Rectal smooth muscle tissue (tissue), 1 donor: Measurements from ENCODE around the gene DIP2B.
"Not testable (repeated sequence)": the region's sequence is repeated elsewhere in the genome, so short reads cannot be mapped to it uniquely, and the experiment has no call there.

Source experiments
- H3K27ac ChIP-seq: one replicate; pipeline ENCODE4 v1.7.0; 2013; ENCODE audit warnings: low read depth, low read length, inconsistent platforms
- H3K27me3 ChIP-seq: one replicate; pipeline ENCODE4 v1.7.0; 2013; ENCODE audit warnings: low read length; ENCODE audit not compliant: control insufficient read depth, insufficient read depth
- H3K36me3 ChIP-seq: one replicate; pipeline ENCODE4 v1.7.0; 2013; ENCODE audit warnings: low read length; ENCODE audit not compliant: control insufficient read depth, insufficient read depth
- H3K4me1 ChIP-seq: one replicate; pipeline ENCODE4 v1.7.0; 2013; ENCODE audit warnings: low read length; ENCODE audit not compliant: control insufficient read depth, insufficient read depth
- H3K4me3 ChIP-seq: one replicate; pipeline ENCODE4 v1.7.0; 2013; ENCODE audit warnings: low read length
- H3K9ac ChIP-seq: one replicate; pipeline ENCODE4 v1.7.0; 2013; ENCODE audit warnings: low read length

The DIP2B gene

DNA sequence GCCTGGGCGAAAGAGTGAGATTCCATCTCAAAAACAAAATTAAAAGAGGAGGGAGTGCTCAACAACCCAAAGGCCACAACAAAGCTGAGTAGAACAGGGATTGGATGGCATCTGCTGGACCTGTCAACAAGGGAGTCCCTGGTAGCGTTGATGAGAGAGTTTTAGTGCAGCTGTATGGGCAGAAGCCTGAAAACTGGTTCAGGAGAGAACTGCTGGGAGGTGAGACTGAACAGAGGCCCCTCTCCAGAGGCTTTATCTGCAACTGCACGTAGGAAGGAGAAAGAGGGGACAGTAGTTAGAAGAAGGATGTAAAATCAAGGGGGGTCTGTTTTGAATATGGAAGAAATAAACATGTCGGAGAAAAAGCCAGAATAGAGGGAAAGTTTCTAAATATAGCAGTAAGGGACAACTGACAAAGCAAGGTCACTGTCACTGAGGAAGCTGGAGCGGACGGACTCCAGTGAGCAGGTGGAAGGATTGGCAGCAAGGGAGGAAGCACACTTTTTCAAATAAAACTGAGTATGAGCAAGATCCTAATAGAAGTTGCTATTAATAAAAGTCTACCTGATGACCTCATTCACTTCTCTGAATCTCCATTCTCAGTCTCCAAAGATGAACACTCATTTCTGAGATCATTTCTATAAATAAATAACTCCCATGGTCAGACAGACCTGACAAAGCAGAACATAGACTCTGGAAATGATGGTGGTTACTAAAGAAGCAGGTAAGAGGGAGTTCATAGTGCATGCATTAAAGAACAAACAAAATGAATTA lies 247.3 kb downstream of the DIP2B start:
- Histone ChIP-seq H3K27me3 (no peaks in the 10 kb centered on the region), H3K9ac (no peak overlapping the region), H3K4me1 (no peaks in the 10 kb centered on the region), H3K4me3 (no peak overlapping the region), H3K36me3 (peaks cover 10% of the 10 kb centered on the region), H3K27ac (no peak overlapping the region)

GRCh38 chr12:50753232-50753769 lies 248.5 kb downstream of the DIP2B start:
- Histone ChIP-seq H3K36me3 (no peaks in the 10 kb centered on the region), H3K27me3 (no peaks in the 10 kb centered on the region), H3K4me3 (no peak overlapping the region), H3K27ac (no peak overlapping the region), H3K9ac (no peak overlapping the region), H3K4me1 (no peaks in the 10 kb centered on the region)

GRCh38 chr12:50763639-50764285 lies 259.0 kb downstream of the DIP2B start, which contains the start of gene ATF1:
ATF1 (plus strand) TSS chr12:50764101; CDS start chr12:50780146, 16,045 bp downstream.
- H3K27me3 ChIP-seq: no peaks in the 10 kb centered on the region
- peak within 1 kb of the TSS; percentile 98 for H3K4me3 ChIP-seq
- H3K27ac ChIP-seq: peak within 1 kb of the TSS; percentile 99
- peaks cover 5% of the 10 kb centered on the region for H3K4me1 ChIP-seq
- H3K9ac ChIP-seq: peak within 1 kb of the TSS; percentile 95
- H3K36me3 ChIP-seq: no peaks in the 10 kb centered on the region

DNA sequence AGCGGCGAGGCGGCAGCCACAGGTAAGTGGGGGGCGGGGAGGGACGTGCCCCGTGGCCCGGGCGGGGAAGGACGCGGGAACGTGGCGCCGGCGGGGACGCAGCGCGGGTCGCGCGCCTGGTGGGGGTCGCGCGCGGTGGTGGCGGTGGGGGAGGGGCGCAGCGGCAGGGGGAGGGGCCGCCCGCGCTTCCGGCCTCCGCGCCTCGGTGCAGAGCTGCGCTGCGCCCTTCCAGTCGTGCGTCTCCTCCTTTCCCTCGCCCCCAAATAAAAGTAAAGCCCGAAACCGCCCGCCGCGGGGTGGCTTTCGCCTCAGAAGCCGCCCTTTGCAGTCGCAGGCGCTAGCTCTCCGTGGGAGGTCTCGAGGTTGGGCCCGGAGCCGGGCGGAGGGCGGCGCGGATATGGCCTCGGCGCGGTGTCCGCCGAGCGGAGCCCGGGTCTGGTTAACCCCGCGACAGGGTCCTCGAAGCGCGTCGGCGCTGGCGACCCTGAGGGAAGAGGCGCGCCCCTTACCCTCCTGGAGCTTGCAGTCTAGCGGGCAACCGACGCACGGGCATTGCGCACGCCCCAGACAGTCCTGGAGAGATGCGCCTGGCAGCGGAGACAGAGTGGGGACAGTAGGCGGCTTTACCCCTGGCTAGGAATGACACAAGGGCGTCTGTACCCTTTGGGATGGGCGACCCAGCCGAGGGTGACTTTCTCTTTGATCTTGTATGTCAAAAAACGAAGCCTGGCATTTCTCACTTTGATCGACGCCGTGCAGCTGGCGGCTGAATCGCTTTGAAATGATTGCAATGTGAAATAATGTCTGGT lies 259.7 kb downstream of the DIP2B start:
- H3K4me1 ChIP-seq: peaks cover 5% of the 10 kb centered on the region
- H3K27ac ChIP-seq: peak overlapping the region; percentile 99
- H3K4me3 ChIP-seq: peak overlapping the region; percentile 98

GRCh38 chr12:50765095-50765911 lies 260.5 kb downstream of the DIP2B start:
- peaks cover 5% of the 10 kb centered on the region for H3K4me1 ChIP-seq
- no peaks in the 10 kb centered on the region for H3K36me3 ChIP-seq
- peak overlapping the region; percentile 98 for H3K4me3 ChIP-seq
- H3K27ac ChIP-seq: peak overlapping the region; percentile 99
- peak overlapping the region; percentile 62 for H3K9ac ChIP-seq
- no peaks in the 10 kb centered on the region for H3K27me3 ChIP-seq

More for the DNA sequence above, 259.7 kb downstream of the DIP2B start:
- Histone ChIP-seq H3K36me3 (no peaks in the 10 kb centered on the region), H3K9ac (peak overlapping the region; percentile 95), H3K27me3 (no peaks in the 10 kb centered on the region)

DNA sequence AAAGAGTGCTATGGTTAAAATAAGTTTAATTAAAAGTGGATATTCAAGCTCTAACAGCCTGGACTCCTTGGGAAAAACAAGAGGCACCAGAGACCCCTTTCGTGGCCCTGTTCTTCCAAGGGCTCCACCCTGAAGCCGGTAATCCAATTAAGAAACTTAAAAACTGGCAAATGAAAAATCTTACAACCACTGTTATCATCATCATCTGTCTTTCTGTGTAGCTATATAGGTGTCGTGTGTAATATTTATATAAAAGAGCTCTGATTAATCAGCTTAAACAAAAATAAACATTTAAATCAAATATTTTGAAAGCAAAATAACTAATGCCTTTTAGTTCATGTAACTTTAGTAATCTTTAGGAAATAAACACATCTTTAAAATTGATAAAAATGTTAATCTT lies 263.6 kb downstream of the DIP2B start:
- Histone ChIP-seq H3K27ac (no peak overlapping the region), H3K4me1 (peaks cover 3% of the 10 kb centered on the region), H3K9ac (no peak overlapping the region), H3K27me3 (no peaks in the 10 kb centered on the region), H3K36me3 (no peaks in the 10 kb centered on the region), H3K4me3 (no peak overlapping the region)

DNA sequence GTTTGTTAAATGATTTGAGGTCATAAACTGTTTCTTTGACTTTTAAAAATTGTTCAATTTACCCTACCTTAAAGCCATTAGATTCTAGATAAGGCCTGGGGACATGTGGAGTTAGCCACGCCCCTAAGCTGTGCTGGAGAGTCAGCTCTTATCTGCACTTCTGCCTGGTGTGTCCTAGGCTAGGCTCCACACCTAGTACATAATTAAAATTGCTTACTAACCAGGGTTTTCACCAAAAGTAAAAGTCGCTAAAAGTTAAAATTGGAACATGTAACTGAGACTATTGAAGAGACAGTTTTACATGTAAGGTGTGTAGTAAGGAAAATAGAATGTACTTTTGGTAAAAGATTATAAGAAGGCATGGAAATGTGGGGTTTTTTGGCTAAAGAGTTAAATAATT lies 264.0 kb downstream of the DIP2B start:
- H3K27me3 ChIP-seq, H3K27ac ChIP-seq, H3K9ac ChIP-seq, H3K4me1 ChIP-seq, H3K36me3 ChIP-seq, H3K4me3 ChIP-seq: not testable (repeated sequence)

DNA sequence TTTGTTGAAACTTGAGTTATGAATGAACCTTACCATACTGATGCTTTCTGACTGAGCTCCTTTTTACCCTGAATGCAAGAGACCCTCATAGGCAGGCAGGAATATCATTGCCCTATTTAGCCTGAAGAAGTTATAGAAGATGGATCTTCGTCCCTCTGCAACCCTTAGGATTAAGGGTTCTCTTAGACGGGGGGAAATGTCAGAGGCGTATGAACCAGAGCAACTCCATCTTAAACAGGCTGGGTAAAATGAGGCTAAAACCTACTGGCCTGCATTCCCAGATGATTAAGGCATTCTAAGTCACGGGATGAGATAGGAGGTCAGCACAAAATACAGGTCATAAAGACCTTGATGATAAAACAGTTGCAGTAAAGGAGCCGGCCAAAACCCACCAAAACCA lies 266.6 kb downstream of the DIP2B start:
- no peaks in the 10 kb centered on the region for H3K27me3 ChIP-seq
- H3K4me3 ChIP-seq: no peak overlapping the region
- no peak overlapping the region for H3K27ac ChIP-seq
- no peaks in the 10 kb centered on the region for H3K36me3 ChIP-seq
- H3K9ac ChIP-seq: no peak overlapping the region
- H3K4me1 ChIP-seq: no peaks in the 10 kb centered on the region

- H3K27me3 ChIP-seq: no peaks in the 10 kb centered on the region
- no peak overlapping the region for H3K4me3 ChIP-seq
- no peak overlapping the region for H3K27ac ChIP-seq
- H3K36me3 ChIP-seq: no peaks in the 10 kb centered on the region
- H3K4me1 ChIP-seq: no peaks in the 10 kb centered on the region
- no peak overlapping the region for H3K9ac ChIP-seq
Measured at GRCh38 chr12:50772470-50772869, 267.7 kb downstream of the DIP2B start.

- H3K27me3 ChIP-seq: no peaks in the 10 kb centered on the region
- H3K27ac ChIP-seq: no peak overlapping the region
- no peaks in the 10 kb centered on the region for H3K4me1 ChIP-seq
Measured at GRCh38 chr12:50772877-50773276, 268.1 kb downstream of the DIP2B start.

GRCh38 chr12:50775251-50775650 lies 270.5 kb downstream of the DIP2B start:
- H3K27ac ChIP-seq: no peak overlapping the region
- H3K4me3 ChIP-seq: no peak overlapping the region
- H3K4me1 ChIP-seq: no peaks in the 10 kb centered on the region
- no peaks in the 10 kb centered on the region for H3K27me3 ChIP-seq
- H3K36me3 ChIP-seq: no peaks in the 10 kb centered on the region
- H3K9ac ChIP-seq: no peak overlapping the region

More at GRCh38 chr12:50772877-50773276, 268.1 kb downstream of the DIP2B start:
- no peak overlapping the region for H3K4me3 ChIP-seq
- no peak overlapping the region for H3K9ac ChIP-seq
- no peaks in the 10 kb centered on the region for H3K36me3 ChIP-seq
